ENCODE data around the gene UST.
"Not testable (repeated sequence)": the region's sequence is repeated elsewhere in the genome, so short reads cannot be mapped to it uniquely, and the experiment has no call there.

UST gene

GRCh38 chr6:148956163-148956562, 209.3 kb downstream of the UST start:
- DNase-seq: not testable (repeated sequence)

- no peak for DNase-seq
Observed at GRCh38 chr6:148957752-148958151, 210.9 kb downstream of the UST start.

- no peak for DNase-seq
Observed at GRCh38 chr6:148959008-148959407, 212.2 kb downstream of the UST start.

GRCh38 chr6:148959501-148959900, 212.7 kb downstream of the UST start:
- no peak for DNase-seq

- no peak for DNase-seq
Observed at GRCh38 chr6:148962854-148963515, 216.2 kb downstream of the UST start.

GRCh38 chr6:148963738-148964137, 216.9 kb downstream of the UST start:
- DNase-seq: no peak

- DNase-seq: no peak
Observed at GRCh38 chr6:148964467-148964866, 217.6 kb downstream of the UST start.

- DNase-seq: no peak
Observed at GRCh38 chr6:148965287-148965686, 218.5 kb downstream of the UST start.

- DNase-seq: no peak
Observed at GRCh38 chr6:148967011-148967520, 220.2 kb downstream of the UST start.

GRCh38 chr6:148967541-148967956, 220.7 kb downstream of the UST start:
- no peak for DNase-seq

- no peak for DNase-seq
Observed at GRCh38 chr6:148968771-148969602, 222.2 kb downstream of the UST start.

- DNase-seq: no peak
Observed at GRCh38 chr6:148969603-148970061, 222.8 kb downstream of the UST start.

GRCh38 chr6:148971031-148971927, 224.4 kb downstream of the UST start:
- DNase-seq: no peak

- DNase-seq: peak in 3 of 4 experiments; percentile 4 to 21 (median 21)
Observed at GRCh38 chr6:148972481-148972880, 225.7 kb downstream of the UST start.

GRCh38 chr6:148973538-148974208, 226.8 kb downstream of the UST start:
- DNase-seq: no peak

GRCh38 chr6:148974351-148974750, 227.5 kb downstream of the UST start:
- no peak for DNase-seq

- not testable (repeated sequence) for DNase-seq
Observed at GRCh38 chr6:148978298-148978697, 231.5 kb downstream of the UST start.

GRCh38 chr6:148979014-148979901, 232.4 kb downstream of the UST start:
- DNase-seq: no peak

- no peak for DNase-seq
Observed at GRCh38 chr6:148980234-148980633, 233.4 kb downstream of the UST start.

GRCh38 chr6:148981515-148981914, 234.7 kb downstream of the UST start:
- no peak for DNase-seq

- no peak for DNase-seq
Observed at GRCh38 chr6:148983101-148983761, 236.4 kb downstream of the UST start.

Measured in activated CD4-positive, CD25-positive, alpha-beta regulatory T cell (primary cell).